H9 (cell line): ENCODE data around the gene NOX5. TPM values are rescaled to one million over a fixed set of nuclear protein-coding genes. Genes with fewer than 3 reads are reported as not detected.

Experiments used
- DNase-seq: peaks from one replicate; pipeline ENCODE4 v3.0.0-alpha.2; 2017
- H2AFZ ChIP-seq: one replicate; pipeline ENCODE4 v1.6.1; 2013; ENCODE audit warnings: mild to moderate bottlenecking, low read length, control low read depth, moderate library complexity
- H2AK5ac ChIP-seq: 2 replicates; pipeline ENCODE4 v1.6.1; 2013; ENCODE audit warnings: low read length, control low read depth, mixed read lengths; ENCODE audit not compliant: insufficient read length
- H2BK120ac ChIP-seq: one replicate; pipeline ENCODE4 v1.6.1; 2013; ENCODE audit warnings: low read depth, mild to moderate bottlenecking, low read length, control low read depth, inconsistent platforms; ENCODE audit not compliant: poor library complexity, severe bottlenecking
- H2BK12ac ChIP-seq: 2 replicates; pipeline ENCODE4 v1.6.1; 2013; ENCODE audit warnings: low read length, control low read depth, mixed read lengths, low read depth; ENCODE audit not compliant: insufficient read length
- H2BK15ac ChIP-seq: 2 replicates; pipeline ENCODE4 v1.6.1; 2013; ENCODE audit warnings: low read depth, low read length, control low read depth
- H2BK20ac ChIP-seq: one replicate; pipeline ENCODE4 v1.6.1; 2013; ENCODE audit warnings: low read depth, mild to moderate bottlenecking, low read length, control low read depth, inconsistent platforms; ENCODE audit not compliant: poor library complexity, severe bottlenecking
- H2BK5ac ChIP-seq: 2 replicates; pipeline ENCODE4 v1.6.1; 2013; ENCODE audit warnings: low read length, control low read depth, mixed read lengths; ENCODE audit not compliant: insufficient read length
- H3K14ac ChIP-seq: 2 replicates; pipeline ENCODE4 v1.6.1; 2013; ENCODE audit warnings: low read length, control low read depth; ENCODE audit not compliant: insufficient read depth
- H3K18ac ChIP-seq: 2 replicates; pipeline ENCODE4 v1.6.1; 2013; ENCODE audit warnings: low read depth, mild to moderate bottlenecking, mixed read lengths, low read length, control low read depth; ENCODE audit not compliant: insufficient read length
- H3K23ac ChIP-seq: 2 replicates; pipeline ENCODE4 v1.6.1; 2013; ENCODE audit warnings: low read length, control low read depth, mixed read lengths, low read depth; ENCODE audit not compliant: insufficient read length
- H3K23me2 ChIP-seq: 2 replicates; pipeline ENCODE4 v1.6.1; 2013; ENCODE audit warnings: low read depth, mild to moderate bottlenecking, mixed read lengths, low read length, control low read depth; ENCODE audit not compliant: insufficient read length, poor library complexity, severe bottlenecking
- H3K27ac ChIP-seq: 2 replicates; pipeline ENCODE4 v1.5.1; 2013; ENCODE audit warnings: low read length, control low read depth, mixed read lengths, low read depth; ENCODE audit not compliant: insufficient read length
- H3K27me3 ChIP-seq: 2 replicates; pipeline ENCODE4 v1.6.1; 2013; ENCODE audit warnings: low read length, control low read depth, inconsistent platforms; ENCODE audit not compliant: insufficient read depth
- H3K4ac ChIP-seq: 2 replicates; pipeline ENCODE4 v1.6.1; 2013; ENCODE audit warnings: low read depth, mild to moderate bottlenecking, control low read depth, inconsistent platforms, low read length, moderate library complexity
- H3K4me1 ChIP-seq: 2 replicates; pipeline ENCODE4 v1.6.1; 2013; ENCODE audit warnings: low read length, control low read depth, inconsistent platforms; ENCODE audit not compliant: insufficient read depth
- H3K4me2 ChIP-seq: 2 replicates; pipeline ENCODE4 v1.6.1; 2013; ENCODE audit warnings: low read length, control low read depth, mixed read lengths; ENCODE audit not compliant: insufficient read length, insufficient read depth
- H3K56ac ChIP-seq: 2 replicates; pipeline ENCODE4 v1.6.1; 2013; ENCODE audit warnings: low read depth, mild to moderate bottlenecking, mixed read lengths, low read length, control low read depth; ENCODE audit not compliant: insufficient read length
- H3K79me1 ChIP-seq: 2 replicates; pipeline ENCODE4 v1.6.1; 2013; ENCODE audit warnings: low read depth, mild to moderate bottlenecking, moderate library complexity, low read length, control low read depth, inconsistent platforms; ENCODE audit not compliant: insufficient read depth, poor library complexity, severe bottlenecking
- H3K79me2 ChIP-seq: 2 replicates; pipeline ENCODE4 v1.6.1; 2013; ENCODE audit warnings: low read length, control low read depth, inconsistent platforms; ENCODE audit not compliant: insufficient read depth
- H3K9ac ChIP-seq: 2 replicates; pipeline ENCODE4 v1.6.1; 2013; ENCODE audit warnings: low read length, control low read depth, mixed read lengths; ENCODE audit not compliant: insufficient read length; ENCODE audit errors: extremely low read depth
- H3K9me3 ChIP-seq: one replicate; pipeline ENCODE4 v1.6.1; 2013; ENCODE audit warnings: low read depth, low read length, inconsistent platforms; ENCODE audit not compliant: control insufficient read depth
- H3T11ph ChIP-seq: one replicate; pipeline ENCODE4 v1.6.1; 2013; ENCODE audit warnings: mild to moderate bottlenecking, low read length, control low read depth, inconsistent platforms
- H4K20me1 ChIP-seq: one replicate; pipeline ENCODE4 v1.6.1; 2013; ENCODE audit not compliant: control insufficient read depth, insufficient read length, insufficient read depth
- H4K5ac ChIP-seq: 2 replicates; pipeline ENCODE4 v1.6.1; 2013; ENCODE audit warnings: low read depth, mild to moderate bottlenecking, mixed read lengths, low read length, control low read depth; ENCODE audit not compliant: insufficient read length
- H4K8ac ChIP-seq: replicated peaks from 2 replicates; pipeline ENCODE4 v1.6.1; 2013; ENCODE audit warnings: low read length, control low read depth, mixed read lengths, low read depth; ENCODE audit not compliant: insufficient read length
- H4K91ac ChIP-seq: 2 replicates; pipeline ENCODE4 v1.6.1; 2013; ENCODE audit warnings: low read depth, mild to moderate bottlenecking, moderate library complexity, mixed read lengths, low read length, control low read depth; ENCODE audit not compliant: insufficient read length
- H3K27ac Mint-ChIP-seq, 3 experiments: 2 replicates in 2 of 3; 3 replicates in 1 of 3; pipeline ENCODE4 v1.8.0; 2020 to 2021; ENCODE audit warnings: mixed read lengths in 3 of 3, mild to moderate bottlenecking in 1 of 3, moderate library complexity in 1 of 3
- H3K27me3 Mint-ChIP-seq: 2 replicates; pipeline ENCODE4 v1.8.0; 2021; ENCODE audit warnings: low read depth, mild to moderate bottlenecking, moderate library complexity, mixed read lengths
- H3K36me3 Mint-ChIP-seq, 3 experiments: 2 replicates in 2 of 3; 3 replicates in 1 of 3; pipeline ENCODE4 v1.8.0; 2020 to 2021; ENCODE audit warnings: low read depth in 3 of 3, mixed read lengths in 3 of 3; ENCODE audit not compliant: insufficient read depth in 1 of 3
- H3K4me1 Mint-ChIP-seq, 2 experiments: 2 replicates each; pipeline ENCODE4 v1.8.0; 2020; ENCODE audit warnings: mixed read lengths in 2 of 2
- H3K4me3 Mint-ChIP-seq, 2 experiments: 2 replicates in 1 of 2; 3 replicates in 1 of 2; pipeline ENCODE4 v1.8.0; 2020 to 2021; ENCODE audit warnings: mild to moderate bottlenecking in 2 of 2, mixed read lengths in 2 of 2, moderate library complexity in 1 of 2
- H3K9me3 Mint-ChIP-seq, 2 experiments: 2 replicates in 1 of 2; 3 replicates in 1 of 2; pipeline ENCODE4 v1.8.0; 2020; ENCODE audit warnings: mild to moderate bottlenecking in 2 of 2, mixed read lengths in 2 of 2, moderate library complexity in 1 of 2
- WGBS: extraction: QIAGEN DNeasy Blood & Tissue Kit; methylation state at CpG from one replicate; pipeline ENCODE4 v1.1.7; 2013; ENCODE audit warnings: missing lambda C conversion rate, low lambda C conversion rate, mixed read lengths; ENCODE audit not compliant: insufficient read length; ENCODE audit errors: extremely low coverage; 5-methylcytosine and 5-hydroxymethylcytosine counted together
- total RNA-seq: library from RNA; stranded (reverse); gene quantifications from 2 replicates; pipeline ENCODE4 v1.2.1, GENCODE V29; 2021
- TF ChIP-seq, protein P1 (sequence below): fragments of 200-600 bp; sonication (generic); conservative IDR thresholded peaks from 3 replicates; pipeline ENCODE4 v1.8.0; 2021; ENCODE audit warnings: antibody characterized with exemption, mild to moderate bottlenecking

NOX5 gene
- total RNA-seq, 1 experiment from 2014 or later = 0.04 TPM

- H3K23me2 ChIP-seq = no peaks in the 10 kb centered on the region
- peak overlapping the region in 1 of 3 experiments; percentile 18; a peak in 3 of 7 replicates for H3K27ac Mint-ChIP-seq
- no peak overlapping the region for H4K8ac ChIP-seq
- no peak overlapping the region for H2BK15ac ChIP-seq
- no peak overlapping the region for H3K14ac ChIP-seq
- H3K79me1 ChIP-seq = no peaks in the 10 kb centered on the region
- H3K56ac ChIP-seq = no peak overlapping the region
- no peaks in the 10 kb centered on the region for H3K79me2 ChIP-seq
- H3K4me3 Mint-ChIP-seq = 0 out of 5 replicates have a peak overlapping the region, but pooled peaks of 1 of the 2 experiments have one; percentile 18
- H4K91ac ChIP-seq = no peak overlapping the region
- H3K9me3 ChIP-seq = no peaks in the 10 kb centered on the region
- H3K4me2 ChIP-seq = no peak overlapping the region
- H3K18ac ChIP-seq = peak overlapping the region; percentile 45
- H3K4me1 Mint-ChIP-seq = peaks cover 52 to 60% of the 10 kb centered on the region in 2 experiments
- H2BK120ac ChIP-seq = no peak overlapping the region
- no peaks in the 10 kb centered on the region for H4K20me1 ChIP-seq
- no peak overlapping the region for H2BK20ac ChIP-seq
- H3K4ac ChIP-seq = no peak overlapping the region
- TF ChIP-seq, protein P1, sequence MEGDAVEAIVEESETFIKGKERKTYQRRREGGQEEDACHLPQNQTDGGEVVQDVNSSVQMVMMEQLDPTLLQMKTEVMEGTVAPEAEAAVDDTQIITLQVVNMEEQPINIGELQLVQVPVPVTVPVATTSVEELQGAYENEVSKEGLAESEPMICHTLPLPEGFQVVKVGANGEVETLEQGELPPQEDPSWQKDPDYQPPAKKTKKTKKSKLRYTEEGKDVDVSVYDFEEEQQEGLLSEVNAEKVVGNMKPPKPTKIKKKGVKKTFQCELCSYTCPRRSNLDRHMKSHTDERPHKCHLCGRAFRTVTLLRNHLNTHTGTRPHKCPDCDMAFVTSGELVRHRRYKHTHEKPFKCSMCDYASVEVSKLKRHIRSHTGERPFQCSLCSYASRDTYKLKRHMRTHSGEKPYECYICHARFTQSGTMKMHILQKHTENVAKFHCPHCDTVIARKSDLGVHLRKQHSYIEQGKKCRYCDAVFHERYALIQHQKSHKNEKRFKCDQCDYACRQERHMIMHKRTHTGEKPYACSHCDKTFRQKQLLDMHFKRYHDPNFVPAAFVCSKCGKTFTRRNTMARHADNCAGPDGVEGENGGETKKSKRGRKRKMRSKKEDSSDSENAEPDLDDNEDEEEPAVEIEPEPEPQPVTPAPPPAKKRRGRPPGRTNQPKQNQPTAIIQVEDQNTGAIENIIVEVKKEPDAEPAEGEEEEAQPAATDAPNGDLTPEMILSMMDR = no peak
- no peak overlapping the region for H3T11ph ChIP-seq
- H3K36me3 Mint-ChIP-seq = no peaks in the 10 kb centered on the region
- peaks cover 44% of the 10 kb centered on the region for H3K27me3 Mint-ChIP-seq
- WGBS = no CpG with 5 or more reads among the region's 8 CpGs
- H3K27me3 ChIP-seq = no peaks in the 10 kb centered on the region
- no peak overlapping the region for H2AFZ ChIP-seq
- H4K5ac ChIP-seq = no peak overlapping the region
- peak; percentile 70 for DNase-seq
- H3K4me1 ChIP-seq = peaks cover 20% of the 10 kb centered on the region
- no peak overlapping the region for H2AK5ac ChIP-seq
- no peak overlapping the region for H2BK12ac ChIP-seq
- H3K27ac ChIP-seq = no peak overlapping the region
- H3K23ac ChIP-seq = no peak overlapping the region
- H3K9ac ChIP-seq = no peak overlapping the region
- H2BK5ac ChIP-seq = no peak overlapping the region
- H3K9me3 Mint-ChIP-seq = no peaks in the 10 kb centered on the region
Observed at GRCh38 chr15:69080295-69081248, 66.1 kb downstream of the NOX5 start.
